Measurements from ENCODE around the gene PYGO2.

The PYGO2 gene

GRCh38 chr1:154961207-154962155 lies at the start of gene PYGO2:
Gene PYGO2 (minus strand): TSS chr1:154961782. CDS start chr1:154961576, 206 bp downstream.
- H3K4me3 ChIP-seq (ENCODE audit: low read length): peak within 1 kb of the TSS; percentile 83
- peaks cover 45% of the 10 kb centered on the region for H3K36me3 ChIP-seq (ENCODE audit: insufficient read depth, low read length)
- no peaks in the 10 kb centered on the region for H3K27me3 ChIP-seq (ENCODE audit: insufficient read depth, low read length)
- H3K9me3 ChIP-seq (ENCODE audit: low read length): no peaks in the 10 kb centered on the region
- H2AFZ ChIP-seq (ENCODE audit: low read depth, low read length): peak within 1 kb of the TSS; percentile 64
- peaks cover 34% of the 10 kb centered on the region for H3K4me1 ChIP-seq (ENCODE audit: insufficient read depth, low read length)

- no peaks in the 10 kb centered on the region for H3K27me3 ChIP-seq (ENCODE audit: insufficient read depth, low read length)
- no peak overlapping the region for H2AFZ ChIP-seq (ENCODE audit: low read depth, low read length)
- H3K4me1 ChIP-seq (ENCODE audit: insufficient read depth, low read length): peaks cover 11% of the 10 kb centered on the region
- H3K36me3 ChIP-seq (ENCODE audit: insufficient read depth, low read length): no peaks in the 10 kb centered on the region
- no peaks in the 10 kb centered on the region for H3K9me3 ChIP-seq (ENCODE audit: low read length)
- H3K4me3 ChIP-seq (ENCODE audit: low read length): no peak overlapping the region
Measured at GRCh38 chr1:155011004-155011416, 49.4 kb upstream of the PYGO2 start.

GRCh38 chr1:155010211-155010918 lies 48.8 kb upstream of the PYGO2 start:
- no peaks in the 10 kb centered on the region for H3K9me3 ChIP-seq (ENCODE audit: low read length)
- no peaks in the 10 kb centered on the region for H3K27me3 ChIP-seq (ENCODE audit: insufficient read depth, low read length)
- H3K36me3 ChIP-seq (ENCODE audit: insufficient read depth, low read length): no peaks in the 10 kb centered on the region
- no peak overlapping the region for H2AFZ ChIP-seq (ENCODE audit: low read depth, low read length)
- peaks cover 11% of the 10 kb centered on the region for H3K4me1 ChIP-seq (ENCODE audit: insufficient read depth, low read length)
- H3K4me3 ChIP-seq (ENCODE audit: low read length): no peak overlapping the region

- no peaks in the 10 kb centered on the region for H3K27me3 ChIP-seq (ENCODE audit: insufficient read depth, low read length)
- H3K36me3 ChIP-seq (ENCODE audit: insufficient read depth, low read length): no peaks in the 10 kb centered on the region
- no peak overlapping the region for H2AFZ ChIP-seq (ENCODE audit: low read depth, low read length)
- H3K4me1 ChIP-seq (ENCODE audit: insufficient read depth, low read length): peaks cover 11% of the 10 kb centered on the region
- no peaks in the 10 kb centered on the region for H3K9me3 ChIP-seq (ENCODE audit: low read length)
- no peak overlapping the region for H3K4me3 ChIP-seq (ENCODE audit: low read length)
Measured at GRCh38 chr1:155009742-155010141, 48.2 kb upstream of the PYGO2 start.

GRCh38 chr1:155009221-155009711 lies 47.7 kb upstream of the PYGO2 start:
- H2AFZ ChIP-seq (ENCODE audit: low read depth, low read length): no peak overlapping the region
- no peaks in the 10 kb centered on the region for H3K36me3 ChIP-seq (ENCODE audit: insufficient read depth, low read length)
- no peak overlapping the region for H3K4me3 ChIP-seq (ENCODE audit: low read length)
- peaks cover 15% of the 10 kb centered on the region for H3K4me1 ChIP-seq (ENCODE audit: insufficient read depth, low read length)
- H3K27me3 ChIP-seq (ENCODE audit: insufficient read depth, low read length): no peaks in the 10 kb centered on the region
- H3K9me3 ChIP-seq (ENCODE audit: low read length): no peaks in the 10 kb centered on the region

- no peak overlapping the region for H2AFZ ChIP-seq (ENCODE audit: low read depth, low read length)
- no peaks in the 10 kb centered on the region for H3K36me3 ChIP-seq (ENCODE audit: insufficient read depth, low read length)
- peaks cover 23% of the 10 kb centered on the region for H3K4me1 ChIP-seq (ENCODE audit: insufficient read depth, low read length)
- no peaks in the 10 kb centered on the region for H3K27me3 ChIP-seq (ENCODE audit: insufficient read depth, low read length)
- no peaks in the 10 kb centered on the region for H3K9me3 ChIP-seq (ENCODE audit: low read length)
- no peak overlapping the region for H3K4me3 ChIP-seq (ENCODE audit: low read length)
Measured at GRCh38 chr1:155008015-155008941, 46.7 kb upstream of the PYGO2 start.

GRCh38 chr1:155007251-155007828 lies 45.8 kb upstream of the PYGO2 start:
- H3K9me3 ChIP-seq (ENCODE audit: low read length): no peaks in the 10 kb centered on the region
- H3K36me3 ChIP-seq (ENCODE audit: insufficient read depth, low read length): no peaks in the 10 kb centered on the region
- no peak overlapping the region for H3K4me3 ChIP-seq (ENCODE audit: low read length)
- H3K27me3 ChIP-seq (ENCODE audit: insufficient read depth, low read length): no peaks in the 10 kb centered on the region
- no peak overlapping the region for H2AFZ ChIP-seq (ENCODE audit: low read depth, low read length)
- H3K4me1 ChIP-seq (ENCODE audit: insufficient read depth, low read length): peaks cover 25% of the 10 kb centered on the region

GRCh38 chr1:155006601-155007101 lies 45.1 kb upstream of the PYGO2 start:
- H3K4me1 ChIP-seq (ENCODE audit: insufficient read depth, low read length): peaks cover 18% of the 10 kb centered on the region
- H3K36me3 ChIP-seq (ENCODE audit: insufficient read depth, low read length): no peaks in the 10 kb centered on the region
- no peak overlapping the region for H3K4me3 ChIP-seq (ENCODE audit: low read length)
- H3K27me3 ChIP-seq (ENCODE audit: insufficient read depth, low read length): no peaks in the 10 kb centered on the region
- H3K9me3 ChIP-seq (ENCODE audit: low read length): no peaks in the 10 kb centered on the region
- no peak overlapping the region for H2AFZ ChIP-seq (ENCODE audit: low read depth, low read length)

- Histone ChIP-seq H3K4me3 (ENCODE audit: low read length) (no peak overlapping the region), H3K9me3 (ENCODE audit: low read length) (no peaks in the 10 kb centered on the region), H2AFZ (ENCODE audit: low read depth, low read length) (no peak overlapping the region), H3K4me1 (ENCODE audit: insufficient read depth, low read length) (peaks cover 22% of the 10 kb centered on the region), H3K36me3 (ENCODE audit: insufficient read depth, low read length) (no peaks in the 10 kb centered on the region), H3K27me3 (ENCODE audit: insufficient read depth, low read length) (no peaks in the 10 kb centered on the region)
Measured at GRCh38 chr1:155005076-155006011, 43.8 kb upstream of the PYGO2 start.

GRCh38 chr1:155004352-155005075 lies 42.9 kb upstream of the PYGO2 start:
- Histone ChIP-seq H3K4me1 (ENCODE audit: insufficient read depth, low read length) (peaks cover 29% of the 10 kb centered on the region), H2AFZ (ENCODE audit: low read depth, low read length) (peak overlapping the region; percentile 34), H3K9me3 (ENCODE audit: low read length) (no peaks in the 10 kb centered on the region), H3K36me3 (ENCODE audit: insufficient read depth, low read length) (no peaks in the 10 kb centered on the region), H3K4me3 (ENCODE audit: low read length) (peak overlapping the region; percentile 59), H3K27me3 (ENCODE audit: insufficient read depth, low read length) (no peaks in the 10 kb centered on the region)

GRCh38 chr1:155003766-155004351 lies 42.3 kb upstream of the PYGO2 start:
- Histone ChIP-seq H3K4me3 (ENCODE audit: low read length) (peak overlapping the region; percentile 59), H3K9me3 (ENCODE audit: low read length) (no peaks in the 10 kb centered on the region), H3K27me3 (ENCODE audit: insufficient read depth, low read length) (no peaks in the 10 kb centered on the region), H3K36me3 (ENCODE audit: insufficient read depth, low read length) (no peaks in the 10 kb centered on the region), H2AFZ (ENCODE audit: low read depth, low read length) (peak overlapping the region; percentile 34), H3K4me1 (ENCODE audit: insufficient read depth, low read length) (peaks cover 31% of the 10 kb centered on the region)
